ENCODE results near the gene SFN. TPM values are rescaled to one million over a fixed set of nuclear protein-coding genes. Genes with fewer than 3 reads are reported as not detected.
A peak's percentile ranks its signal among the peaks of the same experiment; 100 is the strongest.

SFN gene
- total and polyA plus RNA-seq, 2 of the 13 experiments (the other 11 are each of a cell fraction or from before 2014, with no cell fraction given) = 4.3 to 5.6 TPM

DNA sequence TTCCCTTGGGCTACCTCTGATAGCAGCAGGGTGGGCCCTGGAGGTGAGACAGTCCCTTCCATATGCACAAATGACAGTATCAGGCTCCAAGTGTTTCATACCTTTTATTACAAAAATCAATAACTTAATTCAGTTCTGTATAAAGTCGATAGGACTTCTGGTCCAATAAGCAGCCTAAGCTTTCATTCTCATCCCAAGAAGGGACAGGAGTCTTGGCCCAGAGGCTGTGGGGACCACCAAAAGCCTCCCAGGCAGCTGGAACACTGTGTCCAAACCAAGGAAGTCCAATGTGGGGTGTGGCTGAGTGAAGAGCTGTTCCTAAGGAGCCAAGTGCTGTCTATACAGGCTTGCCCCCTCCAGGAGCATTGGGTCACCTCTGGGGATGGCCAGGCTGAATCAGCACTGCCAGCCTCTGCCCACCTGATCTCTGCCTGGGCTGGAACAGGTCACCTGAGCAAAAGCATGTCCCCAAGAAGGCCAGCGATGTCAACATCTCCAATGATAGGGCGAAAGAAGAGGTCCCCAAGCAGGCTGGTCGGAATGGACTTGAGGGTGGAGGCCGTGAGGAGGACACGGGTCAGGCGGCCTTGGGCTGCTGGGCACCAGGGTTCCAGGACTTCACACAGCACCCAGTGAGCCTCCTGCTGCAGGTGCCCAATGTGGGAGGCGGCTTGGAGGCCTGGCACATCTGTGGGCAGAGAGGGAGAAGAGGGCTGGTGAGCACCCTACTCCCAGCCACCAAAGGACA lies 48.6 kb downstream of the SFN start (continued):
- no peak for TF ChIP-seq ATAD3A (CRISPR knock-in tag; IDR thresholded peaks at IDR 0.05)
- TF ChIP-seq ZBTB8A (CRISPR knock-in tag; IDR thresholded peaks at IDR 0.05; ENCODE audit: borderline replicate concordance, low read depth) = no peak
- TF ChIP-seq ZNF468 (CRISPR knock-in tag; IDR thresholded peaks at IDR 0.05) = no peak
- TF ChIP-seq ZSCAN21 (CRISPR knock-in tag; IDR thresholded peaks at IDR 0.05; ENCODE audit: borderline replicate concordance) = no peak
- TF ChIP-seq, protein P1, sequence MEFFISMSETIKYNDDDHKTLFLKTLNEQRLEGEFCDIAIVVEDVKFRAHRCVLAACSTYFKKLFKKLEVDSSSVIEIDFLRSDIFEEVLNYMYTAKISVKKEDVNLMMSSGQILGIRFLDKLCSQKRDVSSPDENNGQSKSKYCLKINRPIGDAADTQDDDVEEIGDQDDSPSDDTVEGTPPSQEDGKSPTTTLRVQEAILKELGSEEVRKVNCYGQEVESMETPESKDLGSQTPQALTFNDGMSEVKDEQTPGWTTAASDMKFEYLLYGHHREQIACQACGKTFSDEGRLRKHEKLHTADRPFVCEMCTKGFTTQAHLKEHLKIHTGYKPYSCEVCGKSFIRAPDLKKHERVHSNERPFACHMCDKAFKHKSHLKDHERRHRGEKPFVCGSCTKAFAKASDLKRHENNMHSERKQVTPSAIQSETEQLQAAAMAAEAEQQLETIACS (CRISPR knock-in tag; IDR thresholded peaks at IDR 0.05) = no peak
- TF ChIP-seq ZFY (CRISPR knock-in tag; IDR thresholded peaks at IDR 0.05) = no peak
- TF ChIP-seq ZNF678 (CRISPR knock-in tag; IDR thresholded peaks at IDR 0.05) = no peak
- peak; percentile 89 for TF ChIP-seq AGO2 (optimal IDR thresholded peaks at IDR 0.05; ENCODE audit: low read depth, low read length)
- TF ChIP-seq, protein P2, sequence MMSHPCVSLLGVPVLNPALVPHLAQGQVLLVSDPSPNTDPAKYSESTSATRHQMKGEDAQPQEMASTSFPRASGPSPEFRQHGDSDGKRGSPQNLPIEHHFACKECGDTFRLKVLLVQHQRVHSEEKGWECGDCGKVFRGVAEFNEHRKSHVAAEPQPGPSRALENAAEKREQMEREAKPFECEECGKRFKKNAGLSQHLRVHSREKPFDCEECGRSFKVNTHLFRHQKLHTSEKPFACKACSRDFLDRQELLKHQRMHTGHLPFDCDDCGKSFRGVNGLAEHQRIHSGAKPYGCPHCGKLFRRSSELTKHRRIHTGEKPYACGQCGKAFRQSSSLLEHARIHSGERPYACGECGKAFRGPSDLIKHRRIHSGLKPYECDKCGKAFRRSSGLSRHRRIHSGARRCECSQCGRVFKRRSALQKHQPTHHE (CRISPR knock-in tag; IDR thresholded peaks at IDR 0.05; ENCODE audit: borderline replicate concordance) = no peak
- TF ChIP-seq, protein P3, sequence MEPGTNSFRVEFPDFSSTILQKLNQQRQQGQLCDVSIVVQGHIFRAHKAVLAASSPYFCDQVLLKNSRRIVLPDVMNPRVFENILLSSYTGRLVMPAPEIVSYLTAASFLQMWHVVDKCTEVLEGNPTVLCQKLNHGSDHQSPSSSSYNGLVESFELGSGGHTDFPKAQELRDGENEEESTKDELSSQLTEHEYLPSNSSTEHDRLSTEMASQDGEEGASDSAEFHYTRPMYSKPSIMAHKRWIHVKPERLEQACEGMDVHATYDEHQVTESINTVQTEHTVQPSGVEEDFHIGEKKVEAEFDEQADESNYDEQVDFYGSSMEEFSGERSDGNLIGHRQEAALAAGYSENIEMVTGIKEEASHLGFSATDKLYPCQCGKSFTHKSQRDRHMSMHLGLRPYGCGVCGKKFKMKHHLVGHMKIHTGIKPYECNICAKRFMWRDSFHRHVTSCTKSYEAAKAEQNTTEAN (CRISPR knock-in tag; conservative IDR thresholded peaks at IDR 0.05) = no peak
- TF ChIP-seq, protein P4, sequence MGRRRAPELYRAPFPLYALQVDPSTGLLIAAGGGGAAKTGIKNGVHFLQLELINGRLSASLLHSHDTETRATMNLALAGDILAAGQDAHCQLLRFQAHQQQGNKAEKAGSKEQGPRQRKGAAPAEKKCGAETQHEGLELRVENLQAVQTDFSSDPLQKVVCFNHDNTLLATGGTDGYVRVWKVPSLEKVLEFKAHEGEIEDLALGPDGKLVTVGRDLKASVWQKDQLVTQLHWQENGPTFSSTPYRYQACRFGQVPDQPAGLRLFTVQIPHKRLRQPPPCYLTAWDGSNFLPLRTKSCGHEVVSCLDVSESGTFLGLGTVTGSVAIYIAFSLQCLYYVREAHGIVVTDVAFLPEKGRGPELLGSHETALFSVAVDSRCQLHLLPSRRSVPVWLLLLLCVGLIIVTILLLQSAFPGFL (CRISPR knock-in tag; IDR thresholded peaks at IDR 0.05) = no peak
- TF ChIP-seq SRSF1 (optimal IDR thresholded peaks at IDR 0.05; ENCODE audit: low read depth, low read length) = no peak
- TF ChIP-seq MAF1 (CRISPR knock-in tag; IDR thresholded peaks at IDR 0.05; ENCODE audit: borderline replicate concordance) = no peak
- no peak for TF ChIP-seq JUN (CRISPR knock-in tag; IDR thresholded peaks at IDR 0.05)
- TF ChIP-seq, protein P5, sequence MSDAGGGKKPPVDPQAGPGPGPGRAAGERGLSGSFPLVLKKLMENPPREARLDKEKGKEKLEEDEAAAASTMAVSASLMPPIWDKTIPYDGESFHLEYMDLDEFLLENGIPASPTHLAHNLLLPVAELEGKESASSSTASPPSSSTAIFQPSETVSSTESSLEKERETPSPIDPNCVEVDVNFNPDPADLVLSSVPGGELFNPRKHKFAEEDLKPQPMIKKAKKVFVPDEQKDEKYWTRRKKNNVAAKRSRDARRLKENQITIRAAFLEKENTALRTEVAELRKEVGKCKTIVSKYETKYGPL (CRISPR knock-in tag; IDR thresholded peaks at IDR 0.05) = no peak
- no peak for TF ChIP-seq KDM3A (CRISPR knock-in tag; IDR thresholded peaks at IDR 0.05; ENCODE audit: low read depth)
- TF ChIP-seq SP5 (CRISPR knock-in tag; IDR thresholded peaks at IDR 0.05; ENCODE audit: borderline replicate concordance, low read depth) = no peak
- peak; percentile 14 to 75; a peak in 3 of 4 replicates for TF ChIP-seq POLR2A (IDR thresholded peaks at IDR 0.05; ENCODE audit: insufficient read depth in 1 of 2, low read depth in 2 of 2, low read length in 2 of 2)

All from HepG2 (cell line).